Lung microvascular endothelial cell (primary cell): ENCODE data around the gene CHRNA1. TPM values are rescaled to one million over a fixed set of nuclear protein-coding genes. Genes with fewer than 3 reads are reported as not detected.

Experiments used
- DNase-seq, 2 donors: peaks; one replicate each; pipeline versions ENCODE4 v3.0.0 to v3.0.0-alpha.2; 2010; ENCODE audit warnings: low read depth in 2 of 2
- total RNA-seq: library from RNA; depleted of rRNA; stranded (reverse); fragments of >200 nt; gene quantifications from 2 replicates; pipeline ENCODE4 v1.2.1, GENCODE V29; 2014

CHRNA1 gene
- total RNA-seq, 1 donor from 2014 or later, result 0.40 TPM

GRCh38 chr2:174784316-174784715, 20.0 kb upstream of the CHRNA1 start:
- no peak for DNase-seq

GRCh38 chr2:174781996-174782395, 17.7 kb upstream of the CHRNA1 start:
- DNase-seq, result no peak

- DNase-seq, result no peak
These were observed 17.0 kb upstream of the CHRNA1 start for GRCh38 chr2:174781298-174781697.

- no peak for DNase-seq
These were observed 16.6 kb upstream of the CHRNA1 start for GRCh38 chr2:174780856-174781255.

- DNase-seq, result no peak
These were observed 16.0 kb upstream of the CHRNA1 start for GRCh38 chr2:174780191-174780840.

- DNase-seq, result peak; percentile 58 to 73
These were observed 15.2 kb upstream of the CHRNA1 start for GRCh38 chr2:174779361-174779928.

- DNase-seq, result peak; percentile 89 to 97
These were observed 14.1 kb upstream of the CHRNA1 start for GRCh38 chr2:174778085-174778981.

GRCh38 chr2:174777347-174778084, 13.2 kb upstream of the CHRNA1 start:
- no peak for DNase-seq

- DNase-seq, result no peak
These were observed 12.4 kb upstream of the CHRNA1 start for GRCh38 chr2:174776675-174777074.

GRCh38 chr2:174776223-174776622, 12.0 kb upstream of the CHRNA1 start:
- no peak for DNase-seq

GRCh38 chr2:174775571-174775980, 11.3 kb upstream of the CHRNA1 start:
- DNase-seq, result no peak

- no peak for DNase-seq
These were observed 10.6 kb upstream of the CHRNA1 start for GRCh38 chr2:174774886-174775285.

- DNase-seq, result no peak
These were observed 8.9 kb upstream of the CHRNA1 start for GRCh38 chr2:174773215-174773614.

- no peak for DNase-seq
These were observed 8.2 kb upstream of the CHRNA1 start for GRCh38 chr2:174772472-174772801.

GRCh38 chr2:174771631-174772471, 7.6 kb upstream of the CHRNA1 start:
- DNase-seq, result peak; percentile 74 to 84

GRCh38 chr2:174771136-174771535, 6.9 kb upstream of the CHRNA1 start:
- DNase-seq, result no peak

GRCh38 chr2:174768557-174768956, 4.3 kb upstream of the CHRNA1 start:
- no peak for DNase-seq

GRCh38 chr2:174766271-174766670, 2.0 kb upstream of the CHRNA1 start:
- no peak for DNase-seq

- DNase-seq, result no peak
These were observed 1.3 kb upstream of the CHRNA1 start for GRCh38 chr2:174765576-174765975.

GRCh38 chr2:174763780-174764179, 492 bp downstream of the CHRNA1 start:
- no peak for DNase-seq

- no peak for DNase-seq
These were observed 1.8 kb downstream of the CHRNA1 start for GRCh38 chr2:174762464-174762863.
